ENCODE data around the gene CCDC102B. TPM values are rescaled to one million over a fixed set of nuclear protein-coding genes. Genes with fewer than 3 reads are reported as not detected.

Gene CCDC102B
- total RNA-seq: 100 to 1,000 TPM in 1 of 4 donors, 10 to 100 TPM in 1, 1 to 10 TPM in 2; 3.5 to 159 (median 8.8) TPM

GRCh38 chr18:68797871-68798270, at the start of gene CCDC102B:
Gene CCDC102B, plus strand, starts transcription at chr18:68798080. Its CDS starts 38,684 bp downstream, at chr18:68836764.
- no peaks in the 10 kb centered on the region for H3K9me3 ChIP-seq
- no peak for TF ChIP-seq CTCF (IDR thresholded peaks at IDR 0.05)
- TF ChIP-seq POLR2A (IDR thresholded peaks at IDR 0.05): no peak
- H3K27me3 ChIP-seq: no peaks in the 10 kb centered on the region
- H3K27ac ChIP-seq: no peak within 1 kb of the TSS
- no peak for DNase-seq
- H3K4me1 ChIP-seq: no peaks in the 10 kb centered on the region
- peak within 1 kb of the TSS in 1 of 4 donors; percentile 4 for H3K4me3 ChIP-seq
- no peaks in the 10 kb centered on the region for H3K36me3 ChIP-seq

GRCh38 chr18:68757126-68757525, 40.8 kb upstream of the CCDC102B start:
- TF ChIP-seq CTCF (IDR thresholded peaks at IDR 0.05) (no peak), POLR2A (IDR thresholded peaks at IDR 0.05) (no peak)

GRCh38 chr18:68759308-68759707, 38.6 kb upstream of the CCDC102B start:
- no peak overlapping the region for H3K4me3 ChIP-seq
- no peaks in the 10 kb centered on the region for H3K9me3 ChIP-seq
- H3K27me3 ChIP-seq: no peaks in the 10 kb centered on the region
- H3K27ac ChIP-seq: no peak overlapping the region
- no peak for DNase-seq
- H3K36me3 ChIP-seq: no peaks in the 10 kb centered on the region
- TF ChIP-seq POLR2A (IDR thresholded peaks at IDR 0.05) (no peak), CTCF (IDR thresholded peaks at IDR 0.05) (no peak)
- H3K4me1 ChIP-seq: no peaks in the 10 kb centered on the region

More at GRCh38 chr18:68757126-68757525, 40.8 kb upstream of the CCDC102B start:
- no peaks in the 10 kb centered on the region for H3K9me3 ChIP-seq
- H3K27ac ChIP-seq: no peak overlapping the region
- H3K4me1 ChIP-seq: no peaks in the 10 kb centered on the region
- H3K27me3 ChIP-seq: no peaks in the 10 kb centered on the region
- H3K4me3 ChIP-seq: no peak overlapping the region
- no peak for DNase-seq
- H3K36me3 ChIP-seq: no peaks in the 10 kb centered on the region

GRCh38 chr18:68763083-68763482, 34.8 kb upstream of the CCDC102B start:
- no peak for TF ChIP-seq CTCF (IDR thresholded peaks at IDR 0.05)
- TF ChIP-seq POLR2A (IDR thresholded peaks at IDR 0.05): no peak
- DNase-seq: no peak
- Histone ChIP-seq H3K4me1 (no peaks in the 10 kb centered on the region), H3K27me3 (no peaks in the 10 kb centered on the region), H3K27ac (no peak overlapping the region), H3K4me3 (no peak overlapping the region), H3K36me3 (no peaks in the 10 kb centered on the region), H3K9me3 (no peaks in the 10 kb centered on the region)

- H3K4me3 ChIP-seq: no peak overlapping the region
- H3K36me3 ChIP-seq: no peaks in the 10 kb centered on the region
- DNase-seq: no peak
- TF ChIP-seq POLR2A (IDR thresholded peaks at IDR 0.05): no peak
- no peak for TF ChIP-seq CTCF (IDR thresholded peaks at IDR 0.05)
- no peaks in the 10 kb centered on the region for H3K4me1 ChIP-seq
- H3K27me3 ChIP-seq: no peaks in the 10 kb centered on the region
- no peaks in the 10 kb centered on the region for H3K9me3 ChIP-seq
- H3K27ac ChIP-seq: no peak overlapping the region
Measured at GRCh38 chr18:68764016-68764415, 33.9 kb upstream of the CCDC102B start.

- TF ChIP-seq POLR2A (IDR thresholded peaks at IDR 0.05): no peak
- TF ChIP-seq CTCF (IDR thresholded peaks at IDR 0.05): no peak
- Histone ChIP-seq H3K4me1 (no peaks in the 10 kb centered on the region), H3K27me3 (no peaks in the 10 kb centered on the region), H3K9me3 (no peaks in the 10 kb centered on the region), H3K4me3 (no peak overlapping the region), H3K36me3 (no peaks in the 10 kb centered on the region), H3K27ac (no peak overlapping the region)
- no peak for DNase-seq
Measured at GRCh38 chr18:68766433-68766832, 31.4 kb upstream of the CCDC102B start.
